CD4-positive, alpha-beta T cell treated with Interleukin-4 for 4 hours (primary cell): ENCODE results near the gene PTCRA.
"Not testable (repeated sequence)": the region's sequence is repeated elsewhere in the genome, so short reads cannot be mapped to it uniquely, and the experiment has no call there.

Source experiments
- DNase-seq: peaks from one replicate; pipeline ENCODE4 v3.0.0-alpha.2; 2020

The PTCRA gene

DNA sequence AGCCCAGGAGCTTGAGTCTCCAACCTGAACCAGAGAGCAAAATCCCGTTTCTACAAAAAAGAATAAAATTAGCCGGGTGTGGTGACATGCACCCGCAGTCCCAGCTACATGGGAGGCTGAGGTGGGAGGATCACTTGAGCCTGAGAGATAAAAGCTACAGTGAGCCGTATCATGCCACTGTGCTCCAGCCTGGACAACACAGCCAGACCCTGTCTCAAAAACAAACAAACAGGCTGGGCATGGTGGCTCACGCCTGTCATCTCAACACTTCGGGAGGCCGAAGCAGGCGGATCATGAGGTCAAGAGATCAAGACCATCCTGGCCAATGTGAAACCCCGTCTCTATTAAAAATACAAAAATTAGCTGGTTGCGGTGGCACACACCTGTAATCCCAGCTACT, 11.4 kb upstream of the PTCRA start:
- no peak for DNase-seq

GRCh38 chr6:42907336-42907735, 8.5 kb upstream of the PTCRA start:
- no peak for DNase-seq

- no peak for DNase-seq
Measured at GRCh38 chr6:42909835-42910234, 6.0 kb upstream of the PTCRA start.

DNA sequence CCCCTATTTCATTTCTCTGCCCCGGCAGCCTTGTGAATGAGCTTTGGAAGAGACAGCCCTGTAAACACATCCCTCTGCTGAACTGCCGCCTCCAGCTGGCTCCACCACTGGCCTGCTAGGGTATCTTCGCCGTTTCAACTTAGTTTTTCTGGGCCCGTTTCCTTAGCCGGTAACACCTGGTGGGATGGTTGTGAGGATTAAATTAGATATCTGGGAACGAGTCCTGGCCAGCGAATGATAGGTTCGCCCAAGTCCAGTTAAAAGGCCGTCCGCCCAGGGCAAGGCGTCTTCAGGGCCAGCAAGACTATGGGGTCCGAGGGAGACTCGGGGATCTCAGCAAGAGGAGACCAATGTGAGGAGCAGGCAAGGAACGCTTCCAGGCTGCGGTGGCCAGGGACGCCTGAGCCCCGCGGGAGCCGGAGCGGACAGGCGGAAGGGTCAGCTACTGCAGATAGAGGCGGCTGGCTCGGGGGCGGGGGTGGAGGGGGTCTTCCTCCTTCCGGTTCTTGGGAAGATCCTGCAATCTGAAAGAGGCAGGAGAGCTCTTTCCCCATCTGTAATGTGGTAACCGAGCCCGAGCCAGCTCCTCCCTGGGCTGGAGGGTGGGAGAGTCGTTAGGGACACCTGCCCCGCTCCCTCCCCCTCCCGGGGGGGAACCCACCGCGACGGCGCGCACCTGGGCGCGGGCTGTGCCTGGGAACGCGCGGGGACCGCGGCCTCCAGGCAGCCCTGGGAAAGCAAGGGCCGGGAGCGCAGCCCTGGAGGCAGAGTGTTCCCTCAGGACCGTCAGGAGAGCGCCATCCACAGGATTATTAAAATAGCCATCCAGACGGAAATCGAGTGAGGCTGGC, 4.5 kb upstream of the PTCRA start:
- no peak for DNase-seq

DNA sequence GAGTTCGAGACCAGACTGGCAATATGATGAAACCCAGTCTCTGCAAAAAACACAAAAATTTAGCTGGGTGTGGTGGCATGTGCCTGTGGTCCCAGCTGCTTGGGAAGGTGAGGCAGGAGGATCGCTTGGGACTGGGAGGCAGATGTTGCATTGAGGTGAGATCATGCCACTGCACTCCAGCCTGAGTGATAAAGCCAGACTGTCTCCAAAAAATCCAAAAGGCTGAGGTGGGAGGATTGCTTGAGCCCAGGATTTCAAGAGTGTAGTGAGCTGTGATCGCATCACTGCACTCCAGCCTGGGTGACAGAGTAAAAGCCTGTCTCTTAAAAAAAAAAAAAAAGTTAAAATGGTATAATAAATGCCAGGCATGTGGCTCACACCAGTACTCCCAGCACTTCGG, 1.3 kb upstream of the PTCRA start:
- DNase-seq = no peak

DNA sequence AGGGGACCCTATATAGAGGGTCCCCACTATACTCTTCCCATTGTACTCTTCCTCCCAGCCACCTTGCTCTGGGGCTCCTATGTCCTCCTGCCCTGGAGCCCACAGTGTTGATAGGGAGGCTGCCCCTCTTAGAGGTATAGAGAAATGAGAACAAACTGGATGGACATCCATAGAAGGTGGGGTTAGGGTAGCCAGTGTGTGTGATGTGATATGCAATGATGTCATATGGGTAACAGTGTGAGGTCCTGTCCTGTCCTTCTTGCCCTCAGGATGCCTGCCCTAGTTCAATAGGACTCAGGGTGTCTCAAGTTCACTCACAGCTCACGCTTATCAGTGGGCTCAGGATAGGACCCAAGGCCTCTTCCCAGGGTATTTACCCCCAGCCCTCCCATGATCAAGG, 435 bp downstream of the PTCRA start:
- DNase-seq = no peak

DNA sequence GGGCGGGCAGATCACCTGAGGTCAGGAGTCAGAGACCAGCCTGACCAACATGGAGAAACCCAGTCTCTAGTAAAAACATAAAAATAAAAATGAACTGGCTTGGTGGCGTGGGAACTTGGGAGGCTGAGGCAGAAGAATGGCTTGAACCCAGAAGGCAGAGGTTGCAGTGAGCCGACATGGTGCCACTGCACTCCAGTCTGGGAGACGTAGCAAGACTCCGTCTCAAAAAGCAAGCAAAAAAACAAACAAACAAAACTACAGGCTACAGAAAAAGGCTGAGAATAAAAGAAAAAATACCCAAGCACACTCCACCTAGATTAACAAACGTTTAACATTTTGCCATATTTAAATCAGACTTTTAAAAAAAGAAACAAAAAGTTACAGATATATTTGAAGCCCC, 5.9 kb downstream of the PTCRA start:
- DNase-seq = no peak

GRCh38 chr6:42923666-42924065, 7.8 kb downstream of the PTCRA start:
- no peak for DNase-seq

DNA sequence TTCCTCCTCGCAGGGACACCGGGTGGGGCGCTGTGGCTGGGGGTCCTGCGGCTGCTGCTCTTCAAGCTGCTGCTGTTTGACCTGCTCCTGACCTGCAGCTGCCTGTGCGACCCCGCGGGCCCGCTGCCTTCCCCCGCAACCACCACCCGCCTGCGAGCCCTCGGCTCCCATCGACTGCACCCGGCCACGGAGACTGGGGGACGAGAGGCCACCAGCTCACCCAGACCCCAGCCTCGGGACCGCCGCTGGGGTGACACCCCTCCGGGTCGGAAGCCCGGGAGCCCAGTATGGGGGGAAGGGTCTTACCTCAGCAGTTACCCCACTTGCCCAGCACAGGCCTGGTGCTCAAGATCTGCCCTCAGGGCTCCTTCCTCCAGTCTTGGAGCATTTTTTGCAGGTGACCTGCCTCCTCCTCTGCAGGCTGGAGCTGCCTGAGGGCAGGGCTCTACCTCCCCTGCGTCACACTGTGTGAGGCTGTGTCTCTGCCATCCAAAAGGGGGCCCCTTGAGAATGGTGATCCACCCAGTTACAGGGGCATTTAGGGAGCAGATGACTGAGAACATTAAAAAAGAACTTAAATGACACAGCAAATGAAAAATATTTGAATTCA, 9.5 kb downstream of the PTCRA start:
- DNase-seq = no peak

DNA sequence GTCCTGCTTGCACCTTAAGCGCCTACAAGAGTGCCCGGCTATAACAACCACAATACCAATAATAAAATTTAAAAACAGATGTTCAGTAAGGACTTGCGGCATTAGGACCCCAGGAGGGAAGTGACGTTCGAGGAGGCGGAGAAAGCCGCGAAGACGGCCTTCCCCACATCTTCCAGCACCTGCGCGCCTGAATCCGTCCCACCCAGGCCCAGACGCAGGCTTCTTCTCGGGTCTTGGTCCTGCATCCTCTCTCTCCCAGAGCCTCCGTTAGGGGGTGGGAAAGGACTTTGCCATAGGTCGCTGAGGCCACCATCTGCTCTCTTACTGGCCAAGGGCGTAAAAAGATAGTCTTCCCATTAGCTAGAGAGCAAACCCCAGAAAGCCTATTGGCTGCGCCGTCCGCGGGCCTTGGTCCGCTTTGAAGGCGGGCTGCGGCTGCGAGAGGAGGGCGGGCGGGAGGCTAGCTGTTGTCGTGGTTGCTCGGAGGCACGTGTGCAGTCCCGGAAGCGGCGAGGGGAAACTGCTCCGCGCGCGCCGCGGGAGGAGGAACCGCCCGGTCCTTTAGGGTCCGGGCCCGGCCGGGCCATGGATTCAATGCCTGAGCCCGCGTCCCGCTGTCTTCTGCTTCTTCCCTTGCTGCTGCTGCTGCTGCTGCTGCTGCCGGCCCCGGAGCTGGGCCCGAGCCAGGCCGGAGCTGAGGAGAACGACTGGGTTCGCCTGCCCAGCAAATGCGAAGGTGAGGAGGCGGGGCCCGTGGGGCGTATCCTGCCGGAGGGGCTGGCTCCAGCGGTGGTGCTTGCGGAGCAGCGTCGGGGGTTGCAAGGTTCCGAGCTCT, 13.3 kb downstream of the PTCRA start, which contains the start of gene CNPY3:
Gene CNPY3 (plus strand): TSS at position 495 of the 835 bp plus-strand sequence. CDS start 91 bp downstream, at position 586.
- peak; percentile 97 for DNase-seq

GRCh38 chr6:42929821-42930360, 14.0 kb downstream of the PTCRA start:
- peak; percentile 76 for DNase-seq

DNA sequence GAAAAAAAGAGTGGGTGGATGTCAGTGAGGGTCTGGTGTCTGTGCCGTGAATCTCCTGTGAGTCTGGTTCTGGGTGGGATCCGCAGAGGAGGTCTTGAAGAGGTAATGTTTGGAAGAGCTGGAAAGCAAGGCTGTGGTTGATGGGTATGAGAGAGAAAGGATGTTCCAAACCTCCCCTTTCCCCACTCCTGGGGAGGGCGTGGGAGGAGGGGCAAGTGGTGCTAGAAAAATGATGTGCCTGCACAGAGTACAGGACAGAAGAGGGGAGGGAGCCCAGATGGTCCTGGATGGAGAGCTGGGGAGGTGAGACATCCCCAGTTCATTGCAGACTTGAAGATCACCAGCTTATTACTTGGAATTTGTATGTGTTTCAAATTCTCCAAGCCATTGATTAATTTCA, 16.6 kb downstream of the PTCRA start:
- DNase-seq = no peak

DNA sequence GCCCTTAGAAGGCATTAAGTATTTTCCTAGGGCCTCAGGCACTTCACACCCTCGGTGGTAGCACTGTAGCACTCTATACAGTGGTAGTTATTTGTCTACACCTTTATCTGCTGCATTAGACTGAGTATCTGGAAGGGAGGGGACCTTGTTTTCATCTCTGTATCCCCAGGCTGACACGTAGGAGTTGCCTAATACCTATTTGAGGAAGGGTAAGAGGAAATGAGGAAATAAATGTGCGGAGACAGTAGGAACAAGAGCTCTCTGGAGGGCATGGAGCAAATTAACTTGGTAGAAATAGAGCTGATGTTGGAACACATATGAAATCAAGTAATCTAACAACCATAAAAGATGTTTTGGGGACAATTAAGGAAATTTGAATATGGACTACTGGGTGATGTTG, 17.4 kb downstream of the PTCRA start:
- DNase-seq = peak; percentile 4

GRCh38 chr6:42935322-42935721, 19.5 kb downstream of the PTCRA start:
- no peak for DNase-seq

DNA sequence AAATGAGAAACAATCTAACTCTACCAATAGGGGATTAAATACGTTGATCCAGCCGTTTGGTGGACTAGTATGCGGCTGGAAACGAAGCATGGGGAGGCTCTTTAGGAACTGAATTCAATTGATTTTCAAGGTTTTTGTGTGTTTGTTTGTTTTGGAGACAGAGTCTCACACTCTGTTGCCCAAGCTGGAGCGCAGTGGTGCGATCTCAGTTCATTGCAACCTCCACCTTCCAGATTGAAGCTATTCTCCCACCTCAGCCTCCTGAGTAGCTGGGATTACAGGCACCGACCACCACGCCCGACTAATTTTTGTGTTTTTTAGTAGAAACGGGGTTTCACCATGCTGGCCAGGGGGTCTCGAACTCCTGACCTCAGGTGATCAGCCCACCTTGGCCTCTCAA, 20.5 kb downstream of the PTCRA start:
- DNase-seq = no peak

GRCh38 chr6:42937548-42938427, 21.9 kb downstream of the PTCRA start:
- DNase-seq = no peak

- DNase-seq = no peak
Measured at GRCh38 chr6:42938428-42938796, 22.6 kb downstream of the PTCRA start.

GRCh38 chr6:42938987-42939809, 23.3 kb downstream of the PTCRA start:
- DNase-seq = no peak

GRCh38 chr6:42939810-42940167, 23.9 kb downstream of the PTCRA start:
- no peak for DNase-seq

- no peak for DNase-seq
Measured at GRCh38 chr6:42940493-42941045, 24.7 kb downstream of the PTCRA start.

- not testable (repeated sequence) for DNase-seq
Measured at GRCh38 chr6:42941356-42941755, 25.5 kb downstream of the PTCRA start.
